NOMO-1 treated with dmso at 0.1 percent for 144 hours (cell line): ENCODE data around the gene COG1.

ENCODE experiments used
- DNase-seq: peaks from one replicate; lab custom pipeline; 2025; ENCODE audit not compliant: unreplicated experiment; lab: John Stamatoyannopoulos, UW

Gene COG1

GRCh38 chr17:73227944-73228343 is 35.1 kb downstream of the COG1 start:
- DNase-seq: no peak

- peak; percentile 13 for DNase-seq
Observed at GRCh38 chr17:73228748-73229236, 35.9 kb downstream of the COG1 start.

- DNase-seq: no peak
Observed at GRCh38 chr17:73230088-73230487, 37.2 kb downstream of the COG1 start.

DNA sequence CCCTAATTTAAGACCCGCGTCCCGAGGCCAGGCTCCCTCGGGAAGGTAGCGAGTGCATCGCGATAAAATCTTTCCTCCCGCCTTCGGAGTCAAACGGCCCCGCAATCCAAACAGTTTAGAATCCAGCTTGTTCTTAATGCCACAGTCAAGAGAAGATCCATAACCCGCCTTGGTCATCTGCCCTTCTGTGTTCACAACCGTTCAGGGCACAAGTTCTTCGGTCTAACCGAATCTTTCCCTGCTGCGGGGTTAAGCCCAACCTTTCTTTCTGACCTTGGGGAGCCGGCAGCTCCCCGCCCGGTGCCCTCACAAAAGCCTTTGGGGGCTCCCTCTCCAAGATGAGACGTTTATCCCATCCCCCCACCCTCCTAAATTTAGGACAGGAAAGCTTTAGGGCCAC is 38.5 kb downstream of the COG1 start:
- DNase-seq: no peak

- DNase-seq: peak; percentile 93
Observed at GRCh38 chr17:73231841-73232586, 39.2 kb downstream of the COG1 start.

DNA sequence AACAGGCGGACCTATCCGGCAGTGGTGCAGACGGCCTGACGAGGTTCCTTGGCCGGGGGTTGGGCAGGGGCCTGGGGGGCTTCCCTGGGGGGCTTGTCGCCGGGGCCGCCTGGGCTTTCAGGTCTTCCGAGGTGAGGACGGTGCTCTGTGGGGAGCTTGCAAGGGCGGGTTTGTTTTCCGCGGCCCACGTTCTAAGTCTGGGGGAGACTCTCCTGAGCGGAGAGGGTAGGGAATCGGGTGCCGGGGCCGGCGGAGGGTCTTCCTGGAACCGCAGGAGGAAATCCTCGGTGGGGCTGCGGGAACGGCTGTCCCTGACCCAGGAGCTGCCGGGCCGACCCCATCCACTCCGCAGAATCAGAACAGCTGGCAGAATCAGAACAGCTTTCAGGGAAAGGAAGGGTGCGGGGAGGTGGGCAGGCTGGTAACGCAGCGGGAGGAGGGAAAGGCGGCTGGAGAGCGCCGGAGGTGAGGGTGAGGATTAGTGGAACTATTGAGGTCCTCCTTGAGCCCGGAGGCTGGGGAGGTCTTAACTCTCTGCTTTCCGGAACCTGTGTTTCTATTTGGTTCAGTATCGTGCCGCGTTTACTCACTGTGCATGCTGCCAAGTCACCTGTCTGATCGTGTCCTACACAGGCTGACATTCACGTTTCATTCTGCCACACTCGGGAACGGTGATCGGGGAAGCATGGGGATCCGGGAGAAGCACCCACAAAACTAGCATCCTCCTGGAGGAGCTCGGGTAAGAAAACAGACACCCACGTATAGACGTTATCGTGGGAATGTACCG is 39.9 kb downstream of the COG1 start:
- no peak for DNase-seq

- no peak for DNase-seq
Observed at GRCh38 chr17:73234736-73235135, 41.9 kb downstream of the COG1 start.

- no peak for DNase-seq
Observed at GRCh38 chr17:73237714-73238113, 44.9 kb downstream of the COG1 start.

GRCh38 chr17:73240561-73240960 is 47.7 kb downstream of the COG1 start:
- no peak for DNase-seq

GRCh38 chr17:73247726-73248125 is 54.9 kb downstream of the COG1 start:
- no peak for DNase-seq

GRCh38 chr17:73248532-73248931 is 55.7 kb downstream of the COG1 start:
- DNase-seq: no peak

DNA sequence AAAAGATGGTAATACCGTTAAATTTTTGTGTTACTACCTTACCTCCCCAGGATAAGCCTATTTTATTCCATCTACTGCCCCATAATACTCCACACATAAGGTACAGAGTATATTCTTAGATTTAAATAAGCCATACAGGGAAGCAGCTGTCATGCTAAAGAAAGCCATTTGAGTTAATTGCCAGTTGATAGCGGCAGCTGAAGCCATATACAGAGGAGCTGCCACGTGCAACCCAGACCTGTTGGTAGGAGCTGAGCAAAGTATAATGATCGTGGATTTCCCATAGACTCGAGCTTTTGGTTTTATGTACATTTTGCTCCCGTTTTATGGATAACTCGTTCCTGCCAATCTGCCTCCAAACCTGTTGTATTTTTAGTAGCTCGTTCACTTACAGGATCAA is 56.8 kb downstream of the COG1 start:
- DNase-seq: no peak

- DNase-seq: no peak
Observed at GRCh38 chr17:73250851-73251640, 58.2 kb downstream of the COG1 start.

- no peak for DNase-seq
Observed at GRCh38 chr17:73251871-73252270, 59.0 kb downstream of the COG1 start.

DNA sequence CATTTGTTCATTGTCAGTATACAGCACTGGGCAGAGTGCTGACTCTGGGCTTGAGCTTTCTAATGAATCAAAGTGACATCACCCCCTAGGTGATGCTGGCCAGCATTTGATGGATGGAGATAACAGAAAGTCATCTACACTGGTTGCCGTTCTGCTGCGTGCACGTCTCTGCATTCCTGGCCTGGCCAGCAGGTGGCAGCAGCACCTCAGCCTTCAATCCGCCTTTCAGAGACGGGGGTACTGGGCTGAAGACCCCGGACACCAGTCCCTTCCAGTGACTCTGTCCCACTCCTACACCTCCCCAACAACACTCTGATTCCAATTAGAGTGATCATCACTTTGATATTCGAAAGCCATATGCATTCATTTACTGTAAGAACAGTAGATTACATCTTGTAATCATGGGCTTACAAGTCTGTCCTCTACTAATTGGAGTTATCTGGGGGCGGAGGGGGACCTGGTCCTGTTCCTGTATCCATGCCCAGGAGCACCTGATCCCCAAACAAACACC is 62.9 kb downstream of the COG1 start:
- DNase-seq: no peak

DNA sequence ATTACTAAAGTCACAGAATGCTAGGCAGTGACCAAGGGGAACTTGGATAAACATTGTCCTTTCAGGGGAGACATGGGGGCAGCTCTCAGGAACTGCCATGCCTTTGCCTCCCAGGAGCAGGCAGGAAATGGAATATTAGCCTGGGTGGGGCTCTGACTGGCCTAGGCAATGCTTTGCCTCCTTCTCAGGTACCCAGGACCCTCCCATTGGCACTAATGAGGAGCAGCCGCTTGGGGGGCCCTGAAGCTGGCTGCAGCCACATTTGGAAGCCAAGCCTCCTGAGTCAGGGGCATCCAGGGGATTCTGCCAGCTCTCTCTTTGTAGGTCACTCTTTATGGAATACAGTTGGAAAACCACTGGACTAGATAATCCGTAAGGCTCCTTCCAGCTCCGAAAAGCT is 63.4 kb downstream of the COG1 start:
- no peak for DNase-seq

GRCh38 chr17:73257516-73257915 is 64.7 kb downstream of the COG1 start:
- no peak for DNase-seq
